H1 (cell line): ENCODE results near the gene FNDC11. TPM values are rescaled to one million over a fixed set of nuclear protein-coding genes. Genes with fewer than 3 reads are reported as not detected.

Experiments
- EGR1 ChIP-seq: IDR thresholded peaks from 2 replicates; pipeline ENCODE4 v1.6.1; 2011; ENCODE audit warnings: low read depth, low read length, borderline replicate concordance
- EP300 ChIP-seq, 2 experiments: IDR thresholded peaks; 1 replicate in 1 of 2; 2 replicates in 1 of 2; pipeline ENCODE4 v1.6.1; 2011 to 2012; ENCODE audit warnings: low read depth in 2 of 2, low read length in 2 of 2, mild to moderate bottlenecking in 2 of 2, borderline replicate concordance in 1 of 2, inconsistent platforms in 1 of 2, moderate library complexity in 1 of 2
- JUN ChIP-seq: IDR thresholded peaks from 2 replicates; pipeline ENCODE4 v1.6.1; 2011; ENCODE audit warnings: low read depth, mild to moderate bottlenecking, improper control_type of control experiment, low read length
- SIRT6 ChIP-seq: IDR thresholded peaks from one replicate; pipeline ENCODE4 v1.7.1; 2012; ENCODE audit warnings: low read length, inconsistent platforms
- polyA plus RNA-seq, 7 experiments: library from polyadenylated mRNA; depleted of rRNA in 3 of 7; stranded (reverse) in 5 of 7; unstranded in 2 of 7; fragments of >200 nt in 5 of 7; fragments of 200-250 nt in 2 of 7; gene quantifications; 1 replicate in 5 of 7; 2 replicates in 1 of 7; 4 replicates in 1 of 7; pipeline versions ENCODE4 v1.2.1 to v1.2.3, GENCODE V29; 2011 to 2013; ENCODE audit warnings: missing spikeins in 2 of 7, mixed read lengths in 2 of 7
- total RNA-seq: library from RNA; stranded (reverse); fragmentation: NEBNext Ultra II Directional; extraction: Animal tissue kit (Norgen Biotek cat#: 25700); gene quantifications from 2 replicates; pipeline ENCODE4 v1.2.1, GENCODE V29; 2021
- TF ChIP-seq, protein P1 (sequence below): fragments of 300-600 bp; sonication (generic); IDR thresholded peaks from 2 replicates; pipeline ENCODE4 v1.7.1; 2012; ENCODE audit warnings: low read length, moderate library complexity, mild to moderate bottlenecking, inconsistent platforms; ENCODE audit not compliant: insufficient replicate concordance

FNDC11 gene
- total and polyA plus RNA-seq, 2 of the 8 experiments (the other 6 are each of a cell fraction or from before 2014, with no cell fraction given): 2.6 to 8.8 TPM

GRCh38 chr20:63525971-63526370, 28.0 kb upstream of the FNDC11 start (continued):
- TF ChIP-seq, protein P1, sequence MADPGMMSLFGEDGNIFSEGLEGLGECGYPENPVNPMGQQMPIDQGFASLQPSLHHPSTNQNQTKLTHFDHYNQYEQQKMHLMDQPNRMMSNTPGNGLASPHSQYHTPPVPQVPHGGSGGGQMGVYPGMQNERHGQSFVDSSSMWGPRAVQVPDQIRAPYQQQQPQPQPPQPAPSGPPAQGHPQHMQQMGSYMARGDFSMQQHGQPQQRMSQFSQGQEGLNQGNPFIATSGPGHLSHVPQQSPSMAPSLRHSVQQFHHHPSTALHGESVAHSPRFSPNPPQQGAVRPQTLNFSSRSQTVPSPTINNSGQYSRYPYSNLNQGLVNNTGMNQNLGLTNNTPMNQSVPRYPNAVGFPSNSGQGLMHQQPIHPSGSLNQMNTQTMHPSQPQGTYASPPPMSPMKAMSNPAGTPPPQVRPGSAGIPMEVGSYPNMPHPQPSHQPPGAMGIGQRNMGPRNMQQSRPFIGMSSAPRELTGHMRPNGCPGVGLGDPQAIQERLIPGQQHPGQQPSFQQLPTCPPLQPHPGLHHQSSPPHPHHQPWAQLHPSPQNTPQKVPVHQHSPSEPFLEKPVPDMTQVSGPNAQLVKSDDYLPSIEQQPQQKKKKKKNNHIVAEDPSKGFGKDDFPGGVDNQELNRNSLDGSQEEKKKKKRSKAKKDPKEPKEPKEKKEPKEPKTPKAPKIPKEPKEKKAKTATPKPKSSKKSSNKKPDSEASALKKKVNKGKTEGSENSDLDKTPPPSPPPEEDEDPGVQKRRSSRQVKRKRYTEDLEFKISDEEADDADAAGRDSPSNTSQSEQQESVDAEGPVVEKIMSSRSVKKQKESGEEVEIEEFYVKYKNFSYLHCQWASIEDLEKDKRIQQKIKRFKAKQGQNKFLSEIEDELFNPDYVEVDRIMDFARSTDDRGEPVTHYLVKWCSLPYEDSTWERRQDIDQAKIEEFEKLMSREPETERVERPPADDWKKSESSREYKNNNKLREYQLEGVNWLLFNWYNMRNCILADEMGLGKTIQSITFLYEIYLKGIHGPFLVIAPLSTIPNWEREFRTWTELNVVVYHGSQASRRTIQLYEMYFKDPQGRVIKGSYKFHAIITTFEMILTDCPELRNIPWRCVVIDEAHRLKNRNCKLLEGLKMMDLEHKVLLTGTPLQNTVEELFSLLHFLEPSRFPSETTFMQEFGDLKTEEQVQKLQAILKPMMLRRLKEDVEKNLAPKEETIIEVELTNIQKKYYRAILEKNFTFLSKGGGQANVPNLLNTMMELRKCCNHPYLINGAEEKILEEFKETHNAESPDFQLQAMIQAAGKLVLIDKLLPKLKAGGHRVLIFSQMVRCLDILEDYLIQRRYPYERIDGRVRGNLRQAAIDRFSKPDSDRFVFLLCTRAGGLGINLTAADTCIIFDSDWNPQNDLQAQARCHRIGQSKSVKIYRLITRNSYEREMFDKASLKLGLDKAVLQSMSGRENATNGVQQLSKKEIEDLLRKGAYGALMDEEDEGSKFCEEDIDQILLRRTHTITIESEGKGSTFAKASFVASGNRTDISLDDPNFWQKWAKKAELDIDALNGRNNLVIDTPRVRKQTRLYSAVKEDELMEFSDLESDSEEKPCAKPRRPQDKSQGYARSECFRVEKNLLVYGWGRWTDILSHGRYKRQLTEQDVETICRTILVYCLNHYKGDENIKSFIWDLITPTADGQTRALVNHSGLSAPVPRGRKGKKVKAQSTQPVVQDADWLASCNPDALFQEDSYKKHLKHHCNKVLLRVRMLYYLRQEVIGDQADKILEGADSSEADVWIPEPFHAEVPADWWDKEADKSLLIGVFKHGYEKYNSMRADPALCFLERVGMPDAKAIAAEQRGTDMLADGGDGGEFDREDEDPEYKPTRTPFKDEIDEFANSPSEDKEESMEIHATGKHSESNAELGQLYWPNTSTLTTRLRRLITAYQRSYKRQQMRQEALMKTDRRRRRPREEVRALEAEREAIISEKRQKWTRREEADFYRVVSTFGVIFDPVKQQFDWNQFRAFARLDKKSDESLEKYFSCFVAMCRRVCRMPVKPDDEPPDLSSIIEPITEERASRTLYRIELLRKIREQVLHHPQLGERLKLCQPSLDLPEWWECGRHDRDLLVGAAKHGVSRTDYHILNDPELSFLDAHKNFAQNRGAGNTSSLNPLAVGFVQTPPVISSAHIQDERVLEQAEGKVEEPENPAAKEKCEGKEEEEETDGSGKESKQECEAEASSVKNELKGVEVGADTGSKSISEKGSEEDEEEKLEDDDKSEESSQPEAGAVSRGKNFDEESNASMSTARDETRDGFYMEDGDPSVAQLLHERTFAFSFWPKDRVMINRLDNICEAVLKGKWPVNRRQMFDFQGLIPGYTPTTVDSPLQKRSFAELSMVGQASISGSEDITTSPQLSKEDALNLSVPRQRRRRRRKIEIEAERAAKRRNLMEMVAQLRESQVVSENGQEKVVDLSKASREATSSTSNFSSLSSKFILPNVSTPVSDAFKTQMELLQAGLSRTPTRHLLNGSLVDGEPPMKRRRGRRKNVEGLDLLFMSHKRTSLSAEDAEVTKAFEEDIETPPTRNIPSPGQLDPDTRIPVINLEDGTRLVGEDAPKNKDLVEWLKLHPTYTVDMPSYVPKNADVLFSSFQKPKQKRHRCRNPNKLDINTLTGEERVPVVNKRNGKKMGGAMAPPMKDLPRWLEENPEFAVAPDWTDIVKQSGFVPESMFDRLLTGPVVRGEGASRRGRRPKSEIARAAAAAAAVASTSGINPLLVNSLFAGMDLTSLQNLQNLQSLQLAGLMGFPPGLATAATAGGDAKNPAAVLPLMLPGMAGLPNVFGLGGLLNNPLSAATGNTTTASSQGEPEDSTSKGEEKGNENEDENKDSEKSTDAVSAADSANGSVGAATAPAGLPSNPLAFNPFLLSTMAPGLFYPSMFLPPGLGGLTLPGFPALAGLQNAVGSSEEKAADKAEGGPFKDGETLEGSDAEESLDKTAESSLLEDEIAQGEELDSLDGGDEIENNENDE: no peak
- TF ChIP-seq EGR1: no peak
- no peak for TF ChIP-seq JUN
- TF ChIP-seq EP300 (IDR thresholded peaks at IDR 0.05; ENCODE audit: borderline replicate concordance in 1 of 2, low read depth in 2 of 2, low read length in 2 of 2): no peak
- TF ChIP-seq SIRT6: no peak
